Parathyroid adenoma (tissue), 2 donors: ENCODE data around the gene MIR17HG.

ENCODE experiments used
- H2AFZ ChIP-seq: fragments of 300-600 bp; sonication (generic); one replicate; pipeline ENCODE4 v1.7.0; 2017; ENCODE audit warnings: antibody characterized with exemption, mild to moderate bottlenecking
- H3K27ac ChIP-seq: fragments of 300-600 bp; sonication (generic); one replicate; pipeline ENCODE4 v1.7.0; 2017
- H3K27me3 ChIP-seq: fragments of 300-600 bp; sonication (generic); one replicate; pipeline ENCODE4 v1.7.0; 2017; ENCODE audit warnings: low read length; ENCODE audit not compliant: control insufficient read depth, insufficient read depth
- H3K36me3 ChIP-seq: fragments of 300-600 bp; sonication (generic); one replicate; pipeline ENCODE4 v1.7.0; 2017; ENCODE audit warnings: low read length; ENCODE audit not compliant: control insufficient read depth, insufficient read depth
- H3K4me1 ChIP-seq: fragments of 300-600 bp; sonication (generic); one replicate; pipeline ENCODE4 v1.7.0; 2017; ENCODE audit warnings: control low read depth
- H3K4me2 ChIP-seq: fragments of 300-600 bp; sonication (generic); one replicate; pipeline ENCODE4 v1.7.0; 2017; ENCODE audit warnings: low read length
- H3K4me3 ChIP-seq: fragments of 300-600 bp; sonication (generic); one replicate; pipeline ENCODE4 v1.7.0; 2017; ENCODE audit warnings: low read depth, low read length
- H3K79me2 ChIP-seq: fragments of 300-600 bp; sonication (generic); one replicate; pipeline ENCODE4 v1.7.0; 2017; ENCODE audit warnings: control low read depth
- H3K9ac ChIP-seq: fragments of 300-600 bp; sonication (generic); one replicate; pipeline ENCODE4 v1.7.0; 2017; ENCODE audit warnings: mild to moderate bottlenecking
- H3K9me3 ChIP-seq: fragments of 300-600 bp; sonication (generic); one replicate; pipeline ENCODE4 v1.7.0; 2017; ENCODE audit warnings: low read length; ENCODE audit not compliant: control insufficient read depth
- TF ChIP-seq, protein P1 (sequence below): fragments of 300-600 bp; sonication (generic); IDR thresholded peaks from one replicate; pipeline ENCODE4 v1.7.0; 2017; ENCODE audit warnings: antibody characterized with exemption, mild to moderate bottlenecking
- donor health status: primary hyperparathyroidism.

Gene MIR17HG

DNA sequence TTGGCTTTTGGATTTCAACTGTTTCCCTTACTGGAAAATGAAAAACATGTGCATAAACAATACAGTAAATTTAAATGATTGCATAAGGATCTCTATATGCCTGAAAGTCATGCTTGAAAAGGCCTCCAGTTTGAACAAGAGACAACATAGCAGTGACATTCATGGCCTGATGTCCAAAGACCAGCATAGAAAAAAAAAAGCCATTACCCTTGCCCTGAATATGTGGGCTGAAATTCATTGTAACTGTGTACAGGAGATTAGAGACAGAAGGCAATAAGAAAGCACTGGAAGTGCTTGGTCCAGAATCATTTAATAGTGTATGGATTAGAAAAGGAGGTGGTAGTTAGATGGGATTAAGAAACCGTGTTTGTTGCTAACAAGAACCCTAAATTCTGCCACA is 15.4 kb downstream of the MIR17HG start:
- Histone ChIP-seq H3K4me2 (no peak overlapping the region), H3K27ac (no peak overlapping the region), H3K4me1 (no peaks in the 10 kb centered on the region), H2AFZ (no peak overlapping the region), H3K9me3 (no peaks in the 10 kb centered on the region), H3K4me3 (no peak overlapping the region), H3K36me3 (no peaks in the 10 kb centered on the region), H3K79me2 (no peaks in the 10 kb centered on the region), H3K9ac (no peak overlapping the region), H3K27me3 (no peaks in the 10 kb centered on the region)
- TF ChIP-seq, protein P1, sequence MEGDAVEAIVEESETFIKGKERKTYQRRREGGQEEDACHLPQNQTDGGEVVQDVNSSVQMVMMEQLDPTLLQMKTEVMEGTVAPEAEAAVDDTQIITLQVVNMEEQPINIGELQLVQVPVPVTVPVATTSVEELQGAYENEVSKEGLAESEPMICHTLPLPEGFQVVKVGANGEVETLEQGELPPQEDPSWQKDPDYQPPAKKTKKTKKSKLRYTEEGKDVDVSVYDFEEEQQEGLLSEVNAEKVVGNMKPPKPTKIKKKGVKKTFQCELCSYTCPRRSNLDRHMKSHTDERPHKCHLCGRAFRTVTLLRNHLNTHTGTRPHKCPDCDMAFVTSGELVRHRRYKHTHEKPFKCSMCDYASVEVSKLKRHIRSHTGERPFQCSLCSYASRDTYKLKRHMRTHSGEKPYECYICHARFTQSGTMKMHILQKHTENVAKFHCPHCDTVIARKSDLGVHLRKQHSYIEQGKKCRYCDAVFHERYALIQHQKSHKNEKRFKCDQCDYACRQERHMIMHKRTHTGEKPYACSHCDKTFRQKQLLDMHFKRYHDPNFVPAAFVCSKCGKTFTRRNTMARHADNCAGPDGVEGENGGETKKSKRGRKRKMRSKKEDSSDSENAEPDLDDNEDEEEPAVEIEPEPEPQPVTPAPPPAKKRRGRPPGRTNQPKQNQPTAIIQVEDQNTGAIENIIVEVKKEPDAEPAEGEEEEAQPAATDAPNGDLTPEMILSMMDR = no peak

DNA sequence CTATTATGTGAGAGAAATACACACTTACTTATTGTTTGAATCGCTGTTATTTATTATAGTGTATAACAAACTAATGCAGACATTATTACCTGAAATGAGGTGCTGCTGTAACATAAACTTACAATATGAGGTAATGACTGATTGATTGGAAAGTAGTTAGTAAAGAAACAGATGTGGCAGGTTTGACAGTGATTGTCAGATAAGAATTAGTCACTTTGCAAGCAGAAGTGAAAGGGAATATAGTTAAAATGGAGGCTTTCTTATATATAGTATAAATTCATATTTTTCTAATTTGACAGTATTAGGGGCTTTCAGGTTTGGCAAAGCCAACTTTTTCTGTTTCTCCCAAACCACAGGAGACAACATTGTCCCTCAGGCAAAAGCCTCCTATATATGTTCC is 20.6 kb downstream of the MIR17HG start:
- H3K4me1 ChIP-seq = no peaks in the 10 kb centered on the region
- TF ChIP-seq, protein P1 = no peak
- H3K79me2 ChIP-seq = no peaks in the 10 kb centered on the region
- H3K27ac ChIP-seq = no peak overlapping the region
- no peak overlapping the region for H3K9ac ChIP-seq
- no peaks in the 10 kb centered on the region for H3K36me3 ChIP-seq
- no peaks in the 10 kb centered on the region for H3K27me3 ChIP-seq
- H3K4me2 ChIP-seq = no peak overlapping the region
- no peak overlapping the region for H3K4me3 ChIP-seq
- no peak overlapping the region for H2AFZ ChIP-seq
- no peaks in the 10 kb centered on the region for H3K9me3 ChIP-seq

DNA sequence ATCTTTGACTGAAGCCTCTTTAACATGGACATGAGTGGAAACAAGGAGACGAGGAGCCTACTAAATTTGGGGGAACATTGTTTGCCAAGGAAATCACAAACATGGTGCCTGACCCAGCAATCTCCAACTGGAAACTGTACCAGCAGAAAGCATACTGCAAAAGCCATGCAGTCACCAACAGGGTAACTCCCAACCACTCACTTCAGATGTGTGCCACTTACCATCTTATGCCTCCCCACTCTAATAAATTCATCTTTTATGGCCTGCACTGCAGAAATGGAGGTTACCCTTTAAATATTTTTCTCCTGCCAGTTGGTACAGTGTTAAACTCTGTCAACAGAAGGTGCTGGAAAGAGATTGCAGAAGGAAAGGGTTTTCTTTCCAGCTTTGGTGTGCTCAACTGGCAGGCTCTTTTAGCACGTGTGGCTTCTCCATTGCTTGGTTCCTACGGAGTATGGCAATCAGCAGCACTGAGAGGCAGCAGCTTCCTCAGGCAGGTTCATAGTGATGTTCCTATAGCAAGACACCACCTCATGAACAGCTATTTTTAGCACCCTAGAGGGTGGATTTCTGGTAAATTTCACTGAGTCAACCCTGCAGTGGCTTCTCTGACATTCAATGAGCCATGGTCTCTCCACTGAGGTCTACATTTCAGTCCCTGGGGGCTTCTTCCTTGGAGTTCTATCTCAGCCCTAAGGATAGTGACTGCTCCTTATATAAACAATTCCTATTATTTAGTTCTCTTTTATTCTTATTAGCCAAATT is 21.4 kb downstream of the MIR17HG start:
- Histone ChIP-seq H2AFZ (no peak overlapping the region), H3K27me3 (no peaks in the 10 kb centered on the region)

DNA sequence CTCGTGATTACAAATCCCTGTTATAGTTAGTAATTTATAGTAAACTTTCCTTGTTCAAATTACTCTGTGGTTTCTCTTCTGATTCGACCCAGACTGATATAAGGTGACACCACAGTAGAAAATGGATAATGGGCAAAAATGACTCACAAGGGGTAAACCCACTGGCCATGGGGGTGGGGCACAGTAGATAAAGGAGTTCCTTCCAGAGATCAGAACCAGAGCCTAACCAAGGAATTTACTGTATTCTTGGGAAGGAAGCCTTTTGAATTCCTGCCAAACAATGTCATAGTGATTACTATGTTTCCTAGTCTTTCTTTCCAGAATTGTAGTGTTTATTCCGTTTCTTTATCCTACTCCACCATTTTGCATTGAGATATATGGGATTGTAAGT is 21.9 kb downstream of the MIR17HG start:
- H3K9me3 ChIP-seq = no peaks in the 10 kb centered on the region
- no peak overlapping the region for H3K9ac ChIP-seq
- no peaks in the 10 kb centered on the region for H3K79me2 ChIP-seq
- H3K36me3 ChIP-seq = no peaks in the 10 kb centered on the region
- no peaks in the 10 kb centered on the region for H3K4me1 ChIP-seq
- no peaks in the 10 kb centered on the region for H3K27me3 ChIP-seq
- H3K4me2 ChIP-seq = no peak overlapping the region
- no peak overlapping the region for H3K27ac ChIP-seq
- TF ChIP-seq, protein P1 = no peak
- no peak overlapping the region for H2AFZ ChIP-seq
- H3K4me3 ChIP-seq = no peak overlapping the region

More for the DNA sequence above, 21.4 kb downstream of the MIR17HG start:
- H3K4me1 ChIP-seq = no peaks in the 10 kb centered on the region
- H3K9me3 ChIP-seq = no peaks in the 10 kb centered on the region
- TF ChIP-seq, protein P1 = no peak
- no peak overlapping the region for H3K4me2 ChIP-seq
- no peaks in the 10 kb centered on the region for H3K36me3 ChIP-seq
- H3K9ac ChIP-seq = no peak overlapping the region
- no peak overlapping the region for H3K27ac ChIP-seq
- no peak overlapping the region for H3K4me3 ChIP-seq
- no peaks in the 10 kb centered on the region for H3K79me2 ChIP-seq

DNA sequence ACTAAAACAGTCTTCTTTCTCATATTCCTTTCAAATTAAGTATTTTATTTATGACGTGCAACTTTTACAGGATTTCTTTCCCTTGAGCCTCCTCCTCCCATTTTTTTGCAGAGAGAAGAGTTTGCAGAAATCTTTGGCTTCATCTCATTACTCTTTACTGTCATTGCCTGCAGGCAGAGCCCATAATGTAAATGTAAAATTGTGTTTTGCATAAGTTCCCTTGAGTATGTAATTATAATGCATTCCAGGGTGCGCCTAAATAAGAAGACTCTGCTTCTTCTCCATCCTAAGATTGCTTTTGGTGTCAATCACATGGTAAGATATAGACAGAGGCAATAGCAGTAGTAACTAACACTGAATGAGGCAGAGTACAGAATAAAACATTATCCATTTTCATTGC is 23.0 kb downstream of the MIR17HG start:
- Histone ChIP-seq H2AFZ (no peak overlapping the region), H3K9ac (no peak overlapping the region), H3K36me3 (no peaks in the 10 kb centered on the region), H3K27ac (no peak overlapping the region), H3K9me3 (no peaks in the 10 kb centered on the region), H3K79me2 (no peaks in the 10 kb centered on the region), H3K4me1 (no peaks in the 10 kb centered on the region), H3K27me3 (no peaks in the 10 kb centered on the region), H3K4me3 (no peak overlapping the region), H3K4me2 (no peak overlapping the region)
- TF ChIP-seq, protein P1 = no peak
